Inflammatory macrophage (primary cell): ENCODE results near the gene CPTP.
A peak's percentile ranks its signal among the peaks of the same experiment; 100 is the strongest.
"Not testable (repeated sequence)": the region's sequence is repeated elsewhere in the genome, so short reads cannot be mapped to it uniquely, and the experiment has no call there.

Source experiments
- DNase-seq, 2 donors: peaks; one replicate each; pipeline ENCODE4 v3.0.0-alpha.2; 2020 to 2022

CPTP gene

GRCh38 chr1:1307261-1307922 is 17.2 kb upstream of the CPTP start:
- DNase-seq: peak; percentile 4 to 43

GRCh38 chr1:1307923-1308755 is 16.5 kb upstream of the CPTP start, which contains the start of the genes ACAP3 and PUSL1:
ACAP3 (minus strand) TSS chr1:1307930; CDS start chr1:1307815, 115 bp downstream.
PUSL1 (plus strand) TSS chr1:1308597; CDS start chr1:1308644, 47 bp downstream.
- DNase-seq: peak; percentile 89 to 94

GRCh38 chr1:1308756-1309250 is 15.8 kb upstream of the CPTP start:
- no peak for DNase-seq

GRCh38 chr1:1309251-1310108 is 15.1 kb upstream of the CPTP start:
- DNase-seq: peak in 1 of 2 donors; percentile 19

- DNase-seq: no peak
Observed at GRCh38 chr1:1310109-1310385, 14.6 kb upstream of the CPTP start.

- DNase-seq: no peak
Observed at GRCh38 chr1:1310476-1311053, 14.0 kb upstream of the CPTP start.

GRCh38 chr1:1311107-1312104 is 13.2 kb upstream of the CPTP start:
- no peak for DNase-seq

GRCh38 chr1:1312450-1313314 is 11.9 kb upstream of the CPTP start:
- DNase-seq: no peak

GRCh38 chr1:1313500-1314236 is 10.9 kb upstream of the CPTP start:
- no peak for DNase-seq

GRCh38 chr1:1314237-1314586 is 10.4 kb upstream of the CPTP start:
- no peak for DNase-seq

GRCh38 chr1:1314678-1315335 is 9.8 kb upstream of the CPTP start:
- no peak for DNase-seq

GRCh38 chr1:1315435-1315954 is 9.1 kb upstream of the CPTP start:
- no peak for DNase-seq

GRCh38 chr1:1316199-1316598 is 8.4 kb upstream of the CPTP start:
- DNase-seq: not testable (repeated sequence)

- no peak for DNase-seq
Observed at GRCh38 chr1:1317420-1317819, 7.2 kb upstream of the CPTP start.

GRCh38 chr1:1318131-1318652 is 6.4 kb upstream of the CPTP start:
- no peak for DNase-seq

GRCh38 chr1:1318777-1319645 is 5.6 kb upstream of the CPTP start:
- no peak for DNase-seq

- no peak for DNase-seq
Observed at GRCh38 chr1:1319646-1319941, 5.0 kb upstream of the CPTP start.
